ENCODE results near the gene VOPP1. TPM values are rescaled to one million over a fixed set of nuclear protein-coding genes. Genes with fewer than 3 reads are reported as not detected.

The VOPP1 gene
- total and polyA plus RNA-seq, 10 donors, result 60.3 to 168 (median 144) TPM

- no peak overlapping the region for H3K27ac ChIP-seq
- WGBS, 5 donors, result 84 to 92% (median 88%) methylated on average over 12 of the region's 12 CpGs
- no peak overlapping the region for H3K4me3 ChIP-seq
- DNase-seq, result no peak
- no peak for TF ChIP-seq POLR2AphosphoS5 (IDR thresholded peaks at IDR 0.05)
- TF ChIP-seq POLR2A (IDR thresholded peaks at IDR 0.05), result no peak
- TF ChIP-seq CTCF (IDR thresholded peaks at IDR 0.05 in 8 of 11, conservative IDR thresholded peaks at IDR 0.05 in 3 of 11), result no peak
- H3K36me3 ChIP-seq, result peaks cover 0 to 50% (median 14%) of the 10 kb centered on the region in 6 donors
- intact Hi-C loops (cut with DNase I; ENCODE audit: low total_unique reads), result no loop called here
- H3K4me1 ChIP-seq, result no peaks in the 10 kb centered on the region
- no peaks in the 10 kb centered on the region for H3K9me3 ChIP-seq
- no peaks in the 10 kb centered on the region for H3K27me3 ChIP-seq (replicated peaks in 1 of 7)
Measured at GRCh38 chr7:55426676-55427075, 145.6 kb downstream of the VOPP1 start.

- no peak overlapping the region for H3K27ac ChIP-seq
- no peaks in the 10 kb centered on the region for H3K9me3 ChIP-seq
- WGBS, 5 donors, result 58 to 78% (median 73%) methylated on average over 11 of the region's 11 CpGs
- TF ChIP-seq CTCF (IDR thresholded peaks at IDR 0.05 in 8 of 11, conservative IDR thresholded peaks at IDR 0.05 in 3 of 11), result no peak
- TF ChIP-seq POLR2A (IDR thresholded peaks at IDR 0.05), result no peak
- no peak for TF ChIP-seq POLR2AphosphoS5 (IDR thresholded peaks at IDR 0.05)
- H3K4me3 ChIP-seq, result no peak overlapping the region
- peaks cover 0 to 42% (median 14%) of the 10 kb centered on the region in 6 donors for H3K36me3 ChIP-seq
- intact Hi-C loops (cut with DNase I; ENCODE audit: low total_unique reads), result no loop called here
- no peaks in the 10 kb centered on the region for H3K27me3 ChIP-seq (replicated peaks in 1 of 7)
- H3K4me1 ChIP-seq, result no peaks in the 10 kb centered on the region
- DNase-seq, result no peak
Measured at GRCh38 chr7:55425141-55425752, 147.1 kb downstream of the VOPP1 start.

- TF ChIP-seq POLR2A (IDR thresholded peaks at IDR 0.05), result no peak
- TF ChIP-seq POLR2AphosphoS5 (IDR thresholded peaks at IDR 0.05), result no peak
- TF ChIP-seq CTCF (IDR thresholded peaks at IDR 0.05 in 8 of 11, conservative IDR thresholded peaks at IDR 0.05 in 3 of 11), result no peak
- 80 to 92% (median 90%) methylated on average over 5 of the region's 5 CpGs for WGBS, 5 donors
- Histone ChIP-seq H3K4me1 (no peaks in the 10 kb centered on the region), H3K27ac (no peak overlapping the region), H3K27me3 (replicated peaks in 1 of 7) (no peaks in the 10 kb centered on the region), H3K4me3 (no peak overlapping the region), H3K36me3 (peaks cover 0 to 36% (median 14%) of the 10 kb centered on the region in 6 donors), H3K9me3 (no peaks in the 10 kb centered on the region)
- DNase-seq, result no peak
- intact Hi-C loops (cut with DNase I; ENCODE audit: low total_unique reads), result no loop called here
Measured at GRCh38 chr7:55423891-55424290, 148.4 kb downstream of the VOPP1 start.

GRCh38 chr7:55423277-55423711 is 149.0 kb downstream of the VOPP1 start:
- WGBS, 5 donors, result 71 to 86% (median 74%) methylated on average over 3 to 5 of the region's 5 CpGs
- intact Hi-C loops (cut with DNase I; ENCODE audit: low total_unique reads), result no loop called here

More at GRCh38 chr7:55423277-55423711, 149.0 kb downstream of the VOPP1 start:
- Histone ChIP-seq H3K4me1 (no peaks in the 10 kb centered on the region), H3K36me3 (peaks cover 0 to 34% (median 13%) of the 10 kb centered on the region in 6 donors), H3K9me3 (no peaks in the 10 kb centered on the region), H3K27ac (no peak overlapping the region), H3K27me3 (replicated peaks in 1 of 7) (no peaks in the 10 kb centered on the region), H3K4me3 (no peak overlapping the region)
- DNase-seq, result no peak
- TF ChIP-seq POLR2AphosphoS5 (IDR thresholded peaks at IDR 0.05) (no peak), POLR2A (IDR thresholded peaks at IDR 0.05) (no peak), CTCF (IDR thresholded peaks at IDR 0.05 in 8 of 11, conservative IDR thresholded peaks at IDR 0.05 in 3 of 11) (no peak)

Other genes starting within 250 kb of the VOPP1 start
- 10 to 100 TPM in 4 of 7 donors, 1 to 10 TPM in 3; 5.9 to 13.5 (median 11.1) TPM for gene LANCL2, start 207.2 kb downstream of the VOPP1 start, total RNA-seq
- gene LANCL2, start 207.2 kb downstream of the VOPP1 start, polyA plus RNA-seq, result 1 to 10 TPM; 4.7 to 8.2 (median 6.9) TPM

Data from spleen (tissue), 11 donors.